ENCODE measurements around the gene HNRNPUL1. TPM values are rescaled to one million over a fixed set of nuclear protein-coding genes. Genes with fewer than 3 reads are reported as not detected.

The HNRNPUL1 gene
- polyA plus RNA-seq, 1 donor (not counting 4 experiments of a cell fraction or from before 2014, with no cell fraction given): 48.3 TPM

- DNase-seq (ENCODE audit: low read depth, low spot score) (no peak), FAIRE-seq (no peak)
- Histone ChIP-seq H4K20me1 (ENCODE audit: control insufficient read depth, extremely low read depth, insufficient read depth, low read length) (peaks cover 3% of the 10 kb centered on the region), H3K27me3 (ENCODE audit: control insufficient read depth, extremely low read depth, insufficient read depth, low read length) (no peaks in the 10 kb centered on the region), H2AFZ (ENCODE audit: control insufficient read depth, low read length) (no peak overlapping the region), H3K4me3 (ENCODE audit: control insufficient read depth in 2 of 3, extremely low read depth in 1 of 3, insufficient read depth in 2 of 3, low read depth in 1 of 3, low read length in 3 of 3) (no peak overlapping the region), H3K9me3 (ENCODE audit: control insufficient read depth, low read depth, low read length) (no peaks in the 10 kb centered on the region), H3K79me2 (ENCODE audit: control insufficient read depth, insufficient read depth, low read length) (peaks cover 2% of the 10 kb centered on the region), H3K4me2 (ENCODE audit: control insufficient read depth, extremely low read depth, insufficient read depth, low read depth, low read length) (no peak overlapping the region), H3K9ac (ENCODE audit: control insufficient read depth, extremely low read depth, insufficient read depth, low read length) (no peak overlapping the region), H3K9me1 (ENCODE audit: control insufficient read depth, extremely low read depth, insufficient read depth, low read length) (no peaks in the 10 kb centered on the region), H3K27ac (ENCODE audit: control insufficient read depth, insufficient read depth, low read length) (no peak overlapping the region), H3K4me1 (ENCODE audit: control insufficient read depth, extremely low read depth, insufficient read depth, low read length) (peaks cover 27% of the 10 kb centered on the region), H3K36me3 (ENCODE audit: control insufficient read depth in 2 of 2, extremely low read depth in 1 of 2, insufficient read depth in 2 of 2, low read length in 2 of 2) (peaks cover 12 to 14% of the 10 kb centered on the region in 2 experiments)
- dilution Hi-C loops (cut with MboI; ENCODE audit: extremely low pct_ligation_motif_present, low sequenced_read_pairs): no loop called here
- no peak for TF ChIP-seq EZH2 (IDR thresholded peaks at IDR 0.05; ENCODE audit: low read length)
- no peak for TF ChIP-seq CTCF (optimal IDR thresholded peaks at IDR 0.05 in 1 of 3, IDR thresholded peaks at IDR 0.05 in 1 of 3, conservative IDR thresholded peaks at IDR 0.05 in 1 of 3; ENCODE audit: extremely low read depth in 1 of 3, insufficient read depth in 2 of 3, low read length in 3 of 3)
Measured at GRCh38 chr19:41330481-41330880, 66.3 kb downstream of the HNRNPUL1 start.

DNA sequence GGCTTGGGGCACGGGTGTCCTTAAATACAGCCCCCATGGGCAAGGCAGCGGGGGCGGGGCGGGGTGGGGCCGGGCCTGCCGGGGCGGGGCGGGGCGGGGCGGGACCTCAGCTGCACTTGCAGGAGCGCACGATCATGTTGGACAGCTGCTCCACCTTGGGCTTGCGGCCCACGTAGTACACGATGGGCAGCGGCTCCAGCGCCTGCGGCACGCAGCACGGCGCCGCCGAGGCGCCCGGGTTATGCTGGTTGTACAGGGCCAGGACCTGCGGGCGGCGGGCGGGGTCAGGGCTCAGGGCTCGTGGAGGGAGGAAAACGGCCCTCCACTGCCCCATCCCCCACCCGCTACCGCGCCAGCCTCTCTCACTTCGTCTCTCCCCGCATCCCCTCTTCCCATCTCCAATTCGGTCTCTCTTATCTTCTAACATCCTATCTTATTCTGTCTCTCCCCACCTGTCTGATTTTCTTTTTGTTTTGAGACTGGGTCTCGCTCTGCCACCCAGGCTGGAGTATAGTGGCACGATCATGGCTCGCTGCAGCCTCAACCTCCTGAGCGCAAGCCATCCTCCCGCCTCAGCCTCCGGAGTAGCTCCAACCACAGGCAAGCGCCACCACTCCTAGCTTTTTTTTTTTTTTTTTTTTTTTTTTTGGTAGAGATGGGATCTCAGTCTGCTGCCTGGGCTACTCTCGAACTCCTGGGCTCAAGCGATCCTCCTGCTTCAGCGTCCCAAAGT lies 66.9 kb downstream of the HNRNPUL1 start:
- H2AFZ ChIP-seq (ENCODE audit: control insufficient read depth, low read length): no peak overlapping the region
- dilution Hi-C loops (cut with MboI; ENCODE audit: extremely low pct_ligation_motif_present, low sequenced_read_pairs): no loop called here
- no peaks in the 10 kb centered on the region for H3K27me3 ChIP-seq (ENCODE audit: control insufficient read depth, extremely low read depth, insufficient read depth, low read length)
- no peaks in the 10 kb centered on the region for H3K9me3 ChIP-seq (ENCODE audit: control insufficient read depth, low read depth, low read length)
- no peak for TF ChIP-seq EZH2 (IDR thresholded peaks at IDR 0.05; ENCODE audit: low read length)
- TF ChIP-seq CTCF (optimal IDR thresholded peaks at IDR 0.05 in 1 of 3, IDR thresholded peaks at IDR 0.05 in 1 of 3, conservative IDR thresholded peaks at IDR 0.05 in 1 of 3; ENCODE audit: extremely low read depth in 1 of 3, insufficient read depth in 2 of 3, low read length in 3 of 3): no peak
- peaks cover 27% of the 10 kb centered on the region for H3K4me1 ChIP-seq (ENCODE audit: control insufficient read depth, extremely low read depth, insufficient read depth, low read length)
- H3K27ac ChIP-seq (ENCODE audit: control insufficient read depth, insufficient read depth, low read length): no peak overlapping the region
- no peak overlapping the region for H3K4me3 ChIP-seq (ENCODE audit: control insufficient read depth in 2 of 3, extremely low read depth in 1 of 3, insufficient read depth in 2 of 3, low read depth in 1 of 3, low read length in 3 of 3)
- no peak overlapping the region for H3K4me2 ChIP-seq (ENCODE audit: control insufficient read depth, extremely low read depth, insufficient read depth, low read depth, low read length)
- no peak overlapping the region for H3K9ac ChIP-seq (ENCODE audit: control insufficient read depth, extremely low read depth, insufficient read depth, low read length)
- peaks cover 2% of the 10 kb centered on the region for H3K79me2 ChIP-seq (ENCODE audit: control insufficient read depth, insufficient read depth, low read length)
- no peak for DNase-seq (ENCODE audit: low read depth, low spot score)
- no peaks in the 10 kb centered on the region for H3K9me1 ChIP-seq (ENCODE audit: control insufficient read depth, extremely low read depth, insufficient read depth, low read length)
- H4K20me1 ChIP-seq (ENCODE audit: control insufficient read depth, extremely low read depth, insufficient read depth, low read length): peaks cover 3% of the 10 kb centered on the region
- no peak for FAIRE-seq
- H3K36me3 ChIP-seq (ENCODE audit: control insufficient read depth in 2 of 2, extremely low read depth in 1 of 2, insufficient read depth in 2 of 2, low read length in 2 of 2): peaks cover 12 to 14% of the 10 kb centered on the region in 2 experiments
